HG03097 (cell line): ENCODE results near the gene PRDM5.

ENCODE experiments used
- ATAC-seq: cut with Tn5 transposase; IDR thresholded peaks from one replicate; pipeline ENCODE4 v1.9.1; 2021; ENCODE audit not compliant: unreplicated experiment, low FRiP score

PRDM5 gene

GRCh38 chr4:120922381-120923206 lies at the start of gene PRDM5:
PRDM5 (minus strand) TSS chr4:120922726; CDS start chr4:120922608, 118 bp downstream.
- ATAC-seq = no peak

GRCh38 chr4:120971884-120972283 lies 49.4 kb upstream of the PRDM5 start:
- no peak for ATAC-seq

GRCh38 chr4:120965938-120966337 lies 43.4 kb upstream of the PRDM5 start:
- no peak for ATAC-seq

GRCh38 chr4:120964596-120964995 lies 42.1 kb upstream of the PRDM5 start:
- no peak for ATAC-seq

GRCh38 chr4:120963449-120963848 lies 40.9 kb upstream of the PRDM5 start:
- ATAC-seq = no peak

- ATAC-seq = no peak
Measured at GRCh38 chr4:120960656-120961267, 38.2 kb upstream of the PRDM5 start.

GRCh38 chr4:120948382-120948781 lies 25.9 kb upstream of the PRDM5 start:
- ATAC-seq = no peak

- ATAC-seq = no peak
Measured at GRCh38 chr4:120942776-120943175, 20.2 kb upstream of the PRDM5 start.

GRCh38 chr4:120940547-120940946 lies 18.0 kb upstream of the PRDM5 start:
- no peak for ATAC-seq

GRCh38 chr4:120939693-120940092 lies 17.2 kb upstream of the PRDM5 start:
- ATAC-seq = no peak

- ATAC-seq = no peak
Measured at GRCh38 chr4:120929847-120930246, 7.3 kb upstream of the PRDM5 start.

- no peak for ATAC-seq
Measured at GRCh38 chr4:120927801-120928409, 5.4 kb upstream of the PRDM5 start.

- ATAC-seq = no peak
Measured at GRCh38 chr4:120926358-120927025, 4.0 kb upstream of the PRDM5 start.

GRCh38 chr4:120924931-120925330 lies 2.4 kb upstream of the PRDM5 start:
- ATAC-seq = no peak

- ATAC-seq = no peak
Measured at GRCh38 chr4:120923207-120923522, 639 bp upstream of the PRDM5 start.

GRCh38 chr4:120921456-120922380 lies 808 bp downstream of the PRDM5 start:
- no peak for ATAC-seq

GRCh38 chr4:120920666-120921065 lies 1.9 kb downstream of the PRDM5 start:
- ATAC-seq = no peak

GRCh38 chr4:120919358-120919757 lies 3.2 kb downstream of the PRDM5 start:
- no peak for ATAC-seq

- no peak for ATAC-seq
Measured at GRCh38 chr4:120918788-120919187, 3.7 kb downstream of the PRDM5 start.

GRCh38 chr4:120918092-120918491 lies 4.4 kb downstream of the PRDM5 start:
- ATAC-seq = no peak
